BE2C (cell line): Measurements from ENCODE around the gene SPATA2L.

Experiments
- DNase-seq: peaks from one replicate; pipeline ENCODE4 v3.0.0-alpha.2; 2020
- H3K27me3 ChIP-seq: fragments of 250-450 bp; sonication (Bioruptor Pico); 2 replicates; pipeline ENCODE4 v1.5.1; 2020; ENCODE audit warnings: mild to moderate bottlenecking
- H3K36me3 ChIP-seq: fragments of 250-450 bp; sonication (Bioruptor Pico); 2 replicates; pipeline ENCODE4 v1.5.1; 2020; ENCODE audit warnings: mild to moderate bottlenecking
- H3K4me1 ChIP-seq: fragments of 250-450 bp; sonication (Bioruptor Pico); 2 replicates; pipeline ENCODE4 v1.5.1; 2020
- H3K4me3 ChIP-seq: 2 replicates; pipeline ENCODE4 v1.5.1; 2011; ENCODE audit warnings: low read depth, low read length
- H3K9me3 ChIP-seq: fragments of 250-450 bp; sonication (Bioruptor Pico); 2 replicates; pipeline ENCODE4 v1.5.1; 2020
- CTCF ChIP-seq: IDR thresholded peaks from 2 replicates; pipeline ENCODE4 v1.5.1; 2012; ENCODE audit warnings: mild to moderate bottlenecking, low read depth, low read length

Gene SPATA2L

GRCh38 chr16:89730610-89731234 is 29.2 kb upstream of the SPATA2L start:
- H3K36me3 ChIP-seq, result peaks cover 76% of the 10 kb centered on the region
- no peak for DNase-seq
- TF ChIP-seq CTCF, result no peak
- no peaks in the 10 kb centered on the region for H3K9me3 ChIP-seq
- H3K4me1 ChIP-seq, result peaks cover 12% of the 10 kb centered on the region
- no peaks in the 10 kb centered on the region for H3K27me3 ChIP-seq
- no peak overlapping the region for H3K4me3 ChIP-seq

- no peaks in the 10 kb centered on the region for H3K9me3 ChIP-seq
- peak; percentile 90 for DNase-seq
- TF ChIP-seq CTCF, result no peak
- H3K36me3 ChIP-seq, result peaks cover 69% of the 10 kb centered on the region
- no peaks in the 10 kb centered on the region for H3K27me3 ChIP-seq
- no peak overlapping the region for H3K4me3 ChIP-seq
- H3K4me1 ChIP-seq, result peaks cover 12% of the 10 kb centered on the region
These were observed 28.5 kb upstream of the SPATA2L start for GRCh38 chr16:89729863-89730593.

- no peaks in the 10 kb centered on the region for H3K9me3 ChIP-seq
- no peak overlapping the region for H3K4me3 ChIP-seq
- no peaks in the 10 kb centered on the region for H3K27me3 ChIP-seq
- H3K4me1 ChIP-seq, result peaks cover 12% of the 10 kb centered on the region
- TF ChIP-seq CTCF, result no peak
- H3K36me3 ChIP-seq, result peaks cover 66% of the 10 kb centered on the region
- DNase-seq, result no peak
These were observed 27.8 kb upstream of the SPATA2L start for GRCh38 chr16:89729293-89729692.

- DNase-seq, result no peak
- Histone ChIP-seq H3K9me3 (no peaks in the 10 kb centered on the region), H3K4me1 (peaks cover 18% of the 10 kb centered on the region), H3K4me3 (no peak overlapping the region), H3K36me3 (peaks cover 65% of the 10 kb centered on the region), H3K27me3 (no peaks in the 10 kb centered on the region)
- TF ChIP-seq CTCF, result no peak
These were observed 26.1 kb upstream of the SPATA2L start for GRCh38 chr16:89727406-89728120.

- Histone ChIP-seq H3K4me3 (no peak overlapping the region; the same call in 1 of the 2 replicates), H3K36me3 (peaks cover 32% of the 10 kb centered on the region), H3K4me1 (peaks cover 6% of the 10 kb centered on the region; the same call in 1 of the 2 replicates), H3K27me3 (no peaks in the 10 kb centered on the region), H3K9me3 (no peaks in the 10 kb centered on the region)
- no peak for TF ChIP-seq CTCF
- DNase-seq, result peak; percentile 51
These were observed 22.1 kb upstream of the SPATA2L start for GRCh38 chr16:89723279-89724250.
